ENCODE measurements around the gene MAML3. TPM values are rescaled to one million over a fixed set of nuclear protein-coding genes. Genes with fewer than 3 reads are reported as not detected.

The MAML3 gene
- total RNA-seq, 1 experiment from 2014 or later: 0.89 TPM

DNA sequence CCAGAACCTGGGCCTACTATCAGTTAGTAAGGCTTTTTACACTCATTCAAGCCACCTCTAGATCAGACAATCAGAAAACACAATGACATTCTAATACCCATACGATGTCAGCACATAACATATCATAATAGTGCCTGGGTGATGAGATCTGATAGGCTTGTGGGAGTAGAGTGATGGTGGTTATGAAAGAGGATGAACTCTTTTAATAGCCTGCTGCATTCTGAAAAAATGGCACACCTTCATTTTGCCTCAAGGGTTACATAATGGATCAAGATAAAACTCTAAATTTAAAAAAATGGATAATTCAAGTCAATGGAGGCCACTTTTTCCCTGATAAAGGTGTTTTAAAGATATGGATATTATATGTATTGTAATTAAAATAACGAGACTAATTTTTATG lies 215.6 kb downstream of the MAML3 start:
- BruUV-seq (replicated peaks): no TSS peak
- H3K27ac Mint-ChIP-seq (ENCODE audit: low read depth, unreplicated experiment): no peak overlapping the region
- H3K36me3 Mint-ChIP-seq (ENCODE audit: insufficient read depth, unreplicated experiment): no peaks in the 10 kb centered on the region
- TF ChIP-seq, protein P1, sequence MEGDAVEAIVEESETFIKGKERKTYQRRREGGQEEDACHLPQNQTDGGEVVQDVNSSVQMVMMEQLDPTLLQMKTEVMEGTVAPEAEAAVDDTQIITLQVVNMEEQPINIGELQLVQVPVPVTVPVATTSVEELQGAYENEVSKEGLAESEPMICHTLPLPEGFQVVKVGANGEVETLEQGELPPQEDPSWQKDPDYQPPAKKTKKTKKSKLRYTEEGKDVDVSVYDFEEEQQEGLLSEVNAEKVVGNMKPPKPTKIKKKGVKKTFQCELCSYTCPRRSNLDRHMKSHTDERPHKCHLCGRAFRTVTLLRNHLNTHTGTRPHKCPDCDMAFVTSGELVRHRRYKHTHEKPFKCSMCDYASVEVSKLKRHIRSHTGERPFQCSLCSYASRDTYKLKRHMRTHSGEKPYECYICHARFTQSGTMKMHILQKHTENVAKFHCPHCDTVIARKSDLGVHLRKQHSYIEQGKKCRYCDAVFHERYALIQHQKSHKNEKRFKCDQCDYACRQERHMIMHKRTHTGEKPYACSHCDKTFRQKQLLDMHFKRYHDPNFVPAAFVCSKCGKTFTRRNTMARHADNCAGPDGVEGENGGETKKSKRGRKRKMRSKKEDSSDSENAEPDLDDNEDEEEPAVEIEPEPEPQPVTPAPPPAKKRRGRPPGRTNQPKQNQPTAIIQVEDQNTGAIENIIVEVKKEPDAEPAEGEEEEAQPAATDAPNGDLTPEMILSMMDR (IDR thresholded peaks at IDR 0.05; ENCODE audit: unreplicated experiment): no peak
- ChIA-PET POLR2A (no interaction called here), CTCF (no interaction called here)
- no peaks in the 10 kb centered on the region for H3K9me3 Mint-ChIP-seq (ENCODE audit: unreplicated experiment)
- intact Hi-C loops (cut with micrococcal nuclease): no loop called here
- no peaks in the 10 kb centered on the region for H3K4me1 Mint-ChIP-seq (ENCODE audit: insufficient read depth, unreplicated experiment)
- H3K4me3 Mint-ChIP-seq (ENCODE audit: unreplicated experiment): no peak overlapping the region
- no peaks in the 10 kb centered on the region for H3K27me3 Mint-ChIP-seq (ENCODE audit: insufficient read depth, unreplicated experiment)
- DNase-seq (ENCODE audit: unreplicated experiment): no peak

DNA sequence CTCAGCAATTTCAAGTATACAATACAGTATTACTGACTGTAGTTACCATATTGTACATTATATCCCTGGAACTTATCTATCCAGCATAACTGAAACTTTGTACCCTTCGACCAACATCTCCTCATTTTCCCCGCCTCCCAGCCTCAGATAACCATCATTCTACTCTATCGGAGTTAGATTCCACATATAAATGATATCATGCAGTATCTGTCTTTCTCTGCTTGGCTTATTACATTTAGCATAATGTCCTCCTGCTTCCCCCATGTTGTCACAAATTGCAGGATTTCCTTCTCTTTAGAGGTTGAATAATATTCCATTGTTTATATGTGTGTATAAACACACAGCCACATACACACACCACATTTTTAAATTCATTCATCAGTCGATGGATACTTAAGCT lies 218.1 kb downstream of the MAML3 start:
- intact Hi-C loops (cut with micrococcal nuclease): no loop called here
- Mint-ChIP-seq H3K27me3 (ENCODE audit: insufficient read depth, unreplicated experiment) (no peaks in the 10 kb centered on the region), H3K27ac (ENCODE audit: low read depth, unreplicated experiment) (no peak overlapping the region), H3K4me3 (ENCODE audit: unreplicated experiment) (no peak overlapping the region), H3K4me1 (ENCODE audit: insufficient read depth, unreplicated experiment) (no peaks in the 10 kb centered on the region), H3K36me3 (ENCODE audit: insufficient read depth, unreplicated experiment) (no peaks in the 10 kb centered on the region), H3K9me3 (ENCODE audit: unreplicated experiment) (no peaks in the 10 kb centered on the region)
- CTCF ChIA-PET: interaction anchor here (0.6 kb wide), 1 partner anchor 679 kb away, joined by 3 read pairs; no protein-coding TSS in a partner anchor
- TF ChIP-seq, protein P1 (IDR thresholded peaks at IDR 0.05; ENCODE audit: unreplicated experiment): no peak
- BruUV-seq (replicated peaks): no TSS peak
- no peak for DNase-seq (ENCODE audit: unreplicated experiment)
- POLR2A ChIA-PET: interaction anchor here (0.7 to 1.4 kb wide), 2 partner anchors 48 to 213 kb away, joined by 3 to 4 read pairs; no protein-coding TSS in a partner anchor

DNA sequence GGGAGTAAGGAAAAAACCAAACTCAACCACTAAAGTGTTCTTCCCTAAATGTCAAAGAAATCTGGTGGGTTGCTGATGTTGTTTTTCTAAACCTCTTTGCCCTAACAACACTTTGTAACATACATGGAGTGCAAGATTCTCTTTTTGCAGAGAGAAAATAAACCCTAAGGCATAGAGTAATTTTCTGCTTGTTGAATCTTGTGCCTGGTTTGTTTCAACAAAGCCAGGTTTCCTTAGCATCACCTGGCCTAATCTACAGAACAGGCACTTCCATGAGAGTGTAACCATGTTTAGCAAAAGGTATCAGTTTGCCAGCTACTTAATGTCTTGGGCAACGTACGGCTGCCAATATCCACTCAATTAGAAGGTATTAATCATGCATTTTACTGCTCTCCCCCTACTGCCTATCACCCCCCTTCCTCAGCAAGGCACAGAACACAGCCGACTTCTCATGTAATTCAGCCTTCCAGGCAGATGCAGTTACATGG lies 219.2 kb downstream of the MAML3 start:
- BruUV-seq (replicated peaks): no TSS peak
- ChIA-PET POLR2A (interaction anchor here (0.7 to 1.4 kb wide), 2 partner anchors 47 to 946 kb away, joined by 3 to 4 read pairs; no protein-coding TSS in a partner anchor), CTCF (interaction anchor here (0.6 to 0.7 kb wide), 2 partner anchors 13 to 207 kb away, joined by 3 to 4 read pairs; no protein-coding TSS in a partner anchor)
- Mint-ChIP-seq H3K27ac (ENCODE audit: low read depth, unreplicated experiment) (no peak overlapping the region), H3K4me3 (ENCODE audit: unreplicated experiment) (no peak overlapping the region), H3K27me3 (ENCODE audit: insufficient read depth, unreplicated experiment) (no peaks in the 10 kb centered on the region), H3K9me3 (ENCODE audit: unreplicated experiment) (no peaks in the 10 kb centered on the region), H3K4me1 (ENCODE audit: insufficient read depth, unreplicated experiment) (no peaks in the 10 kb centered on the region), H3K36me3 (ENCODE audit: insufficient read depth, unreplicated experiment) (no peaks in the 10 kb centered on the region)
- TF ChIP-seq, protein P1 (IDR thresholded peaks at IDR 0.05; ENCODE audit: unreplicated experiment): no peak
- no peak for DNase-seq (ENCODE audit: unreplicated experiment)
- intact Hi-C loops (cut with micrococcal nuclease): no loop called here

DNA sequence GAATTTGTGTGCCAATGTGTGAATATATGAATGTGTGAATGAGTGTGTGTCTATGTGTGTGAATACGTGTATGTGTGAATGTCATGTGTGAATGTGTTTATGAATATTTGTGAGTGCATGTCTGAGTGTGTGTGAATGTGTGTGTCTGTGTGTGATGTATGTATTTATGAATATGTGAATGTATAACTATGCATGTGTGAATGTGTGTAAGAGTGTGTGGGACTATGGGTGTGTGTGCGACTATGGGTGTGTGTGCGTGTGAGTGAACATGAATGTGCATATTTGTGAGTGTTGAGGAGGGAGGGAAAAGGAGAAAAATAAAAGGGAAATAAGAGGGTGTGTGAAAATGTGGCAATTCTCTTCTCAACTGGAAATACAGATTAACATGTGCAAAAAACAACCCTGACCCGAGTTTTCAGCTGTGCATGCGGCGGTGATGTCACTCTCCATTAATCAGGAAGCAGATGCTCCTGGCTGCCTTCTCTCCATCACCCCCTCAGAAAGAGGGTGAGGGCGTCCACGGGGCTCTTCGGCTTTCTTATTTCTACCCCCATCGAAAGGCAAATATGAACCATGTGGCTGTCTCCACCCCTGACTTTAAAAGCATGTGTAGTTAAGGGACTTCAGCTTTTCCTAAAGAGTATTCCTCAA lies 219.8 kb downstream of the MAML3 start:
- intact Hi-C loops (cut with micrococcal nuclease): no loop called here
- POLR2A ChIA-PET: interaction anchor here (0.7 to 1.4 kb wide), 3 partner anchors 47 to 947 kb away, joined by 3 to 4 read pairs (median 3); no protein-coding TSS in a partner anchor
- BruUV-seq (replicated peaks): no TSS peak
- DNase-seq (ENCODE audit: unreplicated experiment): no peak
- Mint-ChIP-seq H3K36me3 (ENCODE audit: insufficient read depth, unreplicated experiment) (no peaks in the 10 kb centered on the region), H3K4me3 (ENCODE audit: unreplicated experiment) (no peak overlapping the region), H3K9me3 (ENCODE audit: unreplicated experiment) (no peaks in the 10 kb centered on the region), H3K27ac (ENCODE audit: low read depth, unreplicated experiment) (no peak overlapping the region), H3K27me3 (ENCODE audit: insufficient read depth, unreplicated experiment) (no peaks in the 10 kb centered on the region), H3K4me1 (ENCODE audit: insufficient read depth, unreplicated experiment) (no peaks in the 10 kb centered on the region)
- TF ChIP-seq, protein P1 (IDR thresholded peaks at IDR 0.05; ENCODE audit: unreplicated experiment): no peak
- CTCF ChIA-PET: interaction anchor here (0.6 kb wide), 2 partner anchors 14 to 194 kb away, joined by 3 read pairs; no protein-coding TSS in a partner anchor
